SK-N-SH treated with all-trans-retinoic acid at 6 μM for 48 hours (cell line): Measurements from ENCODE around the gene C19orf67.

Experiments
- ARNTL ChIP-seq: fragments of 450-650 bp; formaldehyde crosslinking; IDR thresholded peaks from 2 replicates; pipeline ENCODE4 v1.5.0; 2020; ENCODE audit warnings: low read depth, mild to moderate bottlenecking, moderate library complexity, borderline replicate concordance
- CSDC2 ChIP-seq: fragments of 250-450 bp; sonication (Bioruptor Pico); IDR thresholded peaks from 2 replicates; pipeline ENCODE4 v1.5.0; 2020; ENCODE audit warnings: mild to moderate bottlenecking, moderate library complexity
- SNAI2 ChIP-seq: fragments of 250-450 bp; sonication (Bioruptor Pico); IDR thresholded peaks from 2 replicates; pipeline ENCODE4 v1.5.0; 2020; ENCODE audit warnings: mild to moderate bottlenecking, moderate library complexity
- TOX ChIP-seq: fragments of 250-450 bp; sonication (Bioruptor Pico); IDR thresholded peaks from 2 replicates; pipeline ENCODE4 v1.8.0; 2021; ENCODE audit warnings: mild to moderate bottlenecking, moderate library complexity, borderline replicate concordance
- ZC3H10 ChIP-seq: fragments of 250-450 bp; sonication (Bioruptor Pico); IDR thresholded peaks from 2 replicates; pipeline ENCODE4 v1.5.1; 2021; ENCODE audit warnings: mild to moderate bottlenecking, moderate library complexity
- ZFP3 ChIP-seq: fragments of 250-450 bp; sonication (Bioruptor Pico); IDR thresholded peaks from 2 replicates; pipeline ENCODE4 v1.5.0; 2020; ENCODE audit warnings: mild to moderate bottlenecking, moderate library complexity
- TF ChIP-seq, protein P1 (sequence below): fragments of 250-450 bp; sonication (Bioruptor Pico); IDR thresholded peaks from 2 replicates; pipeline ENCODE4 v1.5.1; 2020; ENCODE audit warnings: low read depth, mild to moderate bottlenecking, moderate library complexity

DNA sequence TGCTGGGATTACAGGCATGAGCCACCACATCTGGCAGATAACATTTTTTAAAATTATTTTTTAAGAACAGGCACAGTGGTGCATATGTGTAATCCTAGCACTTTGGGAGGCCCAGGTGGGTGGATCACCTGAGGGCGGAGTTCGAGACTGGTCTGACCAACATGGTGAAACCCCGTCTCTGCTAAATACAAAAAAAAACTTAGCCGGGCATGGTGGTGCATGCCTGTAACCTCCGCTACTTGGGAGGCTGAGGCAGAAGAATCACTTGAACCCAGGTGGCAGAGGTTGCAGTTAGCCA lies 23.1 kb downstream of the C19orf67 start:
- TF ChIP-seq ZFP3 (no peak), ARNTL (CRISPR knock-in tag) (no peak), SNAI2 (no peak), ZC3H10 (CRISPR knock-in tag) (no peak), CSDC2 (CRISPR knock-in tag) (no peak), TOX (CRISPR knock-in tag) (no peak)
- TF ChIP-seq, protein P1, sequence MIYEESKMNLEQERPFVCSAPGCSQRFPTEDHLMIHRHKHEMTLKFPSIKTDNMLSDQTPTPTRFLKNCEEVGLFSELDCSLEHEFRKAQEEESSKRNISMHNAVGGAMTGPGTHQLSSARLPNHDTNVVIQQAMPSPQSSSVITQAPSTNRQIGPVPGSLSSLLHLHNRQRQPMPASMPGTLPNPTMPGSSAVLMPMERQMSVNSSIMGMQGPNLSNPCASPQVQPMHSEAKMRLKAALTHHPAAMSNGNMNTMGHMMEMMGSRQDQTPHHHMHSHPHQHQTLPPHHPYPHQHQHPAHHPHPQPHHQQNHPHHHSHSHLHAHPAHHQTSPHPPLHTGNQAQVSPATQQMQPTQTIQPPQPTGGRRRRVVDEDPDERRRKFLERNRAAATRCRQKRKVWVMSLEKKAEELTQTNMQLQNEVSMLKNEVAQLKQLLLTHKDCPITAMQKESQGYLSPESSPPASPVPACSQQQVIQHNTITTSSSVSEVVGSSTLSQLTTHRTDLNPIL (CRISPR knock-in tag): no peak
